ENCODE measurements around the gene MCM9. TPM values are rescaled to one million over a fixed set of nuclear protein-coding genes. Genes with fewer than 3 reads are reported as not detected.

The MCM9 gene
- total RNA-seq, 1 experiment from 2014 or later: 18.6 TPM

DNA sequence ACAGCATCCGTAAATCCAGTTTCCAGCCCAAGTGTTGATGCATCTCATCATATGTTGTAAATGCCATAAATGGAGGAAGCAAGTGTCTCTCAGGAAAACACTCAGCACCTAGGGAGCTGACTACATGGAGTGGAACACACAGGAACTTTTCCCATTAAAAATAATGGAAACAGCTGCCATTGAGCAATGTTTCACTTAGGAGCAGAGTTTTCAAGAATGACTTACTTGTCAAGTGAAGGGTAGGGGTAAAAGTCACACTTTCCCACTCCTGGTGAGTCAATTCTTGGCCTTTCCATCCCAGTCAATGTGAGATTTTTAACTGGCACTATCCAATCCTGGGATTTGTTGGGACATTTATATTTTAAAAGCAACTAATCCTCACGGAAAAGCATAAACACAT is 160.4 kb downstream of the MCM9 start:
- H2BK12ac ChIP-seq (ENCODE audit: insufficient read length, low read depth, low read length): no peak overlapping the region
- no peak overlapping the region for H4K5ac ChIP-seq (ENCODE audit: insufficient read length, low read depth, low read length)
- H3K4me1 ChIP-seq (ENCODE audit: insufficient read depth, low read length): no peaks in the 10 kb centered on the region
- no CpG with 5 or more reads among the region's 2 CpGs for WGBS (ENCODE audit: extremely low coverage, insufficient read length, low lambda C conversion rate)
- H3K36me3 Mint-ChIP-seq (ENCODE audit: insufficient read depth in 1 of 3, low read depth in 3 of 3): no peaks in the 10 kb centered on the region
- H3K4me3 Mint-ChIP-seq: no peak overlapping the region
- H3K27me3 Mint-ChIP-seq (ENCODE audit: low read depth): no peaks in the 10 kb centered on the region; the same call in 1 of the 2 replicates
- H3K14ac ChIP-seq (ENCODE audit: insufficient read depth, low read length): no peak overlapping the region
- H3K56ac ChIP-seq (ENCODE audit: insufficient read length, low read depth, low read length): no peak overlapping the region
- no peak overlapping the region for H2BK5ac ChIP-seq (ENCODE audit: insufficient read length, low read length)
- no peak overlapping the region for H2BK120ac ChIP-seq (ENCODE audit: low read depth, low read length, poor library complexity, severe bottlenecking)
- TF ChIP-seq, protein P1, sequence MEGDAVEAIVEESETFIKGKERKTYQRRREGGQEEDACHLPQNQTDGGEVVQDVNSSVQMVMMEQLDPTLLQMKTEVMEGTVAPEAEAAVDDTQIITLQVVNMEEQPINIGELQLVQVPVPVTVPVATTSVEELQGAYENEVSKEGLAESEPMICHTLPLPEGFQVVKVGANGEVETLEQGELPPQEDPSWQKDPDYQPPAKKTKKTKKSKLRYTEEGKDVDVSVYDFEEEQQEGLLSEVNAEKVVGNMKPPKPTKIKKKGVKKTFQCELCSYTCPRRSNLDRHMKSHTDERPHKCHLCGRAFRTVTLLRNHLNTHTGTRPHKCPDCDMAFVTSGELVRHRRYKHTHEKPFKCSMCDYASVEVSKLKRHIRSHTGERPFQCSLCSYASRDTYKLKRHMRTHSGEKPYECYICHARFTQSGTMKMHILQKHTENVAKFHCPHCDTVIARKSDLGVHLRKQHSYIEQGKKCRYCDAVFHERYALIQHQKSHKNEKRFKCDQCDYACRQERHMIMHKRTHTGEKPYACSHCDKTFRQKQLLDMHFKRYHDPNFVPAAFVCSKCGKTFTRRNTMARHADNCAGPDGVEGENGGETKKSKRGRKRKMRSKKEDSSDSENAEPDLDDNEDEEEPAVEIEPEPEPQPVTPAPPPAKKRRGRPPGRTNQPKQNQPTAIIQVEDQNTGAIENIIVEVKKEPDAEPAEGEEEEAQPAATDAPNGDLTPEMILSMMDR (conservative IDR thresholded peaks at IDR 0.05): no peak
- no peak overlapping the region for H3K4me2 ChIP-seq (ENCODE audit: insufficient read depth, insufficient read length, low read length)
- no peak overlapping the region for H3K23ac ChIP-seq (ENCODE audit: insufficient read length, low read depth, low read length)
- no peak overlapping the region for H4K91ac ChIP-seq (ENCODE audit: insufficient read length, low read depth, low read length)
- DNase-seq: no peak
- H2BK15ac ChIP-seq (ENCODE audit: low read depth, low read length): no peak overlapping the region
- no peak overlapping the region for H2BK20ac ChIP-seq (ENCODE audit: low read depth, low read length, poor library complexity, severe bottlenecking)
- no peak overlapping the region for H3K4ac ChIP-seq (ENCODE audit: low read depth, low read length)
- H3K9me3 Mint-ChIP-seq: no peaks in the 10 kb centered on the region
- no peak overlapping the region for H2AFZ ChIP-seq (ENCODE audit: low read length)
- H3K9ac ChIP-seq (ENCODE audit: extremely low read depth, insufficient read length, low read length): no peak overlapping the region
- no peak overlapping the region for H3T11ph ChIP-seq (ENCODE audit: low read length)
- no peaks in the 10 kb centered on the region for H3K23me2 ChIP-seq (ENCODE audit: insufficient read length, low read depth, low read length, poor library complexity, severe bottlenecking)
- H3K27ac Mint-ChIP-seq: no peak overlapping the region
- no peaks in the 10 kb centered on the region for H3K9me3 ChIP-seq (ENCODE audit: control insufficient read depth, low read depth, low read length)
- no peak overlapping the region for H4K8ac ChIP-seq (replicated peaks; ENCODE audit: insufficient read length, low read depth, low read length)
- H3K18ac ChIP-seq (ENCODE audit: insufficient read length, low read depth, low read length): no peak overlapping the region
- H4K20me1 ChIP-seq (ENCODE audit: control insufficient read depth, insufficient read depth, insufficient read length): no peaks in the 10 kb centered on the region
- H3K27ac ChIP-seq (ENCODE audit: insufficient read length, low read depth, low read length): no peak overlapping the region
- H2AK5ac ChIP-seq (ENCODE audit: insufficient read length, low read length): no peak overlapping the region
- H3K27me3 ChIP-seq (ENCODE audit: insufficient read depth, low read length): no peaks in the 10 kb centered on the region
- H3K4me1 Mint-ChIP-seq: peaks cover 4 to 12% of the 10 kb centered on the region in 2 experiments; a peak in 3 of 4 replicates
- no peaks in the 10 kb centered on the region for H3K79me1 ChIP-seq (ENCODE audit: insufficient read depth, low read depth, low read length, poor library complexity, severe bottlenecking)
- peaks cover under 1% of the 10 kb centered on the region; the same call in 1 of the 2 replicates for H3K79me2 ChIP-seq (ENCODE audit: insufficient read depth, low read length)

All from H9 (cell line).